ES-I3 (cell line): Measurements from ENCODE around the gene ZDHHC20.
A peak's percentile ranks its signal among the peaks of the same experiment; 100 is the strongest.

ENCODE experiments used
- H3K36me3 ChIP-seq: 2 replicates; pipeline ENCODE4 v1.6.1; 2013; ENCODE audit warnings: mild to moderate bottlenecking, low read length, control low read depth, moderate library complexity; ENCODE audit not compliant: insufficient read depth
- H3K4me1 ChIP-seq: 2 replicates; pipeline ENCODE4 v1.6.1; 2013; ENCODE audit warnings: mild to moderate bottlenecking, control low read depth, low read length; ENCODE audit not compliant: insufficient read depth
- H3K9ac ChIP-seq: 2 replicates; pipeline ENCODE4 v1.6.1; 2013; ENCODE audit warnings: low read depth, mild to moderate bottlenecking, low read length, moderate library complexity
- H3K9me3 ChIP-seq: 2 replicates; pipeline ENCODE4 v1.6.1; 2013; ENCODE audit warnings: mild to moderate bottlenecking, low read length, moderate library complexity; ENCODE audit not compliant: control insufficient read depth, insufficient read depth

Gene ZDHHC20

DNA sequence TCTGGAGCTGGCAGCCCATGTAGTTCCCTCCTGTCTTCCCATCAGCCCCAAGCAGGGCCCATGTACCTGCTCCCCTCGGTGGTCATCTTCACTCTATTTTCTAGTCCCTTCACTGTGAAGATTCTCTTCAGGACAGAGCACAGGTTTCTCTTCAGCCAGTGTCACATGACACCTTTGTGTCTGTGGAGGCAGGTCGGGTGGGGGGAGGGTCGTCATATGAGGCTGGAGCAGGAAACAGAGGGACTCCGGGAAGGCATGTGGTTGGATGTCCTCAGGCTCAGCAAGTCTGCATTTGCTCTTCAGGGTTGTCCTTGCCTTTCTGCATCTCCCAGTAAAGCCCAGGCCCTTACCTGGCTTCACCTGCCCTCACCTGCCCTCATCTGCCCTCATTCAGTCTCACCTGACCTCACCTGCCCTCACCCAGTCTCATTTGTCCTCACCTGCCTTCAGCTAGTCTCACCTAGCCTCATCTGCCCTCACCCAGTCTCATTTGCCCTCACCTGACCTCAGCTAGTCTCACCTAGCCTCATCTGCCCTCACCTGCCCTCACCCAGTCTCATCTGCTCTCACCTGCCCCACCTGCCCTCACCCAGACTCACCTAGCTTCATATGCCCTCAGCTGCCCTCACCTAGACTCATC is 120.3 kb downstream of the ZDHHC20 start:
- Histone ChIP-seq H3K36me3 (no peaks in the 10 kb centered on the region), H3K9me3 (no peaks in the 10 kb centered on the region; the same call in 1 of the 2 replicates), H3K9ac (no peak overlapping the region), H3K4me1 (peaks cover 14% of the 10 kb centered on the region; the same call in 1 of the 2 replicates)

DNA sequence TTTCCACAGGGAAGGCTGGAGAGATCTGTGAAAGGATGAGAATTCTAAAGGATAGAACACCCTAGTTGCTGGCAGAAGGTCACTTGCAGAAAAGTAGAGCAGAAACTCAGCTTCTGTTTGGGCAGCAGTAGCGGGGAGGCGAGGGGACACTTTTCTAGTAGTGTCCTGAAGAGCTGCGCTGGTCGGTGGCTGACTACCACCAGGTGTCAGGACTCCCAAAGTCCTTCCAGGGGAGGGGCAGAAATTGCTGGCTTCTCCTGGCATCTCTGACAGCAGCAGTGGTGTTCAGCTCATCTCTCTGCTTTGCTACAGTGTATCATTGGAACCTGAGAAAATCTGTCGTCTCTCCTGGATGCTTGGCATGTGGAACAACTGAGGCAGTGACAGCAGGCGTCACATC is 120.9 kb downstream of the ZDHHC20 start:
- peaks cover 14% of the 10 kb centered on the region; the same call in 1 of the 2 replicates for H3K4me1 ChIP-seq
- H3K9me3 ChIP-seq: no peaks in the 10 kb centered on the region; the same call in 1 of the 2 replicates
- H3K36me3 ChIP-seq: no peaks in the 10 kb centered on the region
- H3K9ac ChIP-seq: no peak overlapping the region

DNA sequence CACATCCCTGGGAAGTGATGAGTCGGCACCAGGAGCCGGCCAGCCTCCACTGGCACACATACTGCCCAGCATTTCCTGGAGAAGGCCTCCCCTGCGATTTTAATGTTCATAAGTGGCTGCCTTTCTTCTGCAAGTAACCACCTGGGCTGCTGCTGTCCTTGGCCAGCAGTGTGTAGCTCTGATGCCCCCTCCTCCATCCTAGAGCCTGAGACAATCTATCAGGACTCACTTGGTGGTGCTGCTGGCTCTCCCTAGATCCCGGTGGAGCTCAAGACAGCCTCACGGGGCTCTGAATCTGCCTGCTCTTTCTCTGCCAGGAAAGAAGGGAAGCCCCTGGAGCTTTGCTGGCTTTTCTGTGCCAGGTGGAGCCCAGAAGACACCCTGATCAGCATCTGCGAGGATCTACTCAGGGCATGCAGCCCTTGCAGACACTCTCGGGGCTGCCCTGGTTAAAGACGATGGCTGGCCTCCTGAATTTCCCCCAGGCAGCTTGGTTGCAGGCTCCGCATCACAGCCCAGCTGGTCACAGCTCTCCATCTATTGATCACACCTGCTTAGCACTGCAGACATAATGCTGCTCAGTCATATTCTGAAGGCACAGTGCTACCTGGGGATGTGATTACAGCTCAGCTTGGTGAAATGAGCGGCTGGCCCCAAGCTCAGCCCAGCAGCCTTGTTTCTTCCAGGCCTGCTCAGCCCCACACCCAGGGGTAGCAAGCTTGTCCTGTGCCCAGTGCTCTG is 122.3 kb downstream of the ZDHHC20 start:
- Histone ChIP-seq H3K4me1 (peaks cover 14% of the 10 kb centered on the region; the same call in 1 of the 2 replicates), H3K9me3 (no peaks in the 10 kb centered on the region; the same call in 1 of the 2 replicates), H3K9ac (no peak overlapping the region), H3K36me3 (no peaks in the 10 kb centered on the region)

DNA sequence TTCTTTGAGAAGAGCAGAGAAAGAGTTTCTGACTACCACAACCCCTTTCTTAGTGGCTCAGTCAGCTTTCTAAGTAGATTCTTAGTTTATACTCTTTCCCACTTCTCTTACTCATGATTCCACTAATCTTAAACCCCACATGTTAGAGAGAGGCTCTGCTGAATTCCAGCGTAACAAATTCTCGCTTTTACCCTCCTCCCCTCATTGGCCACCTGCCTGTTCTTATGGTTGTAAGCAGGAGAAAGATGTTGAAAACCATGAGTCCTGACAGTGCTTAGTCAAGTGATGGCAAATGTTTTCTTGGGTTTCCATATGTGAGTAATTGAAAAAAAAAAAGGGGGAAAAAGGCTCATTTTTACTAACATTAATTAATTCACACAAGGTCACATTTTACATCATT is 125.9 kb downstream of the ZDHHC20 start:
- Histone ChIP-seq H3K9me3 (no peaks in the 10 kb centered on the region; the same call in 1 of the 2 replicates), H3K9ac (no peak overlapping the region), H3K4me1 (peaks cover 16% of the 10 kb centered on the region), H3K36me3 (no peaks in the 10 kb centered on the region)

DNA sequence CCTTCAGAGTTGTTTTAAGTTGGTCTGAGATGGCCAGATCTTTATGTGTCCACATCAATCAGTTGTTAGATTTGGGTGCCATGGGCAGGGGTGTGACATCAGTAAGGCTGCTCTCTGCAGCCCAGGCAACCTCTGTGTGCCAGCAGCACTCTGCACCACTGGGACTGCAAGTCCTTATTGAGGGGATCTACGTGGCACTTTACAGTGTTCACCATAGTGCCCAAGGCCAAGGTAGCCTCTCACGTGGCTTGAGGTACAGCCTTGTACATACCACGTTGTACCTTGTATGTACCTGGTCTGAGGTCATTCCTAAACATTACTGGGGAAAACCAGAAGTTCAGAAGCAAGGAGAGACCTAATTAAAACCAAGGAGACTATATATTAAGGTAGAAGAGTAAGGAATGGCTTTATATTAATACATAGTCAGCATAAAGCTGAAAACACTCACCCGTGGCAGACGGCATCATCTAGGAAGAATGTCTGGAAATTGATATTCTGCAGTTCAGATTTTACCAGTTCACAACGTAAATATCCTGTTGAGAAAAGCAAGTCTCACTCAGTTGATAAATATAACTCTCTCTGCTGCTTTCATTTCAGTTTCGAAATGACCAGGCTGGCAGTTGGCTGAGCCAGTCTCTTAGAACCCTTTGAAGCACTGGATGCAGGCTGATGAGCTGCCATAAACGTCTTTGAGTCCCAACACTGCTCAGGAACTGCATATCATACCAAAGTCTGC is 128.8 kb downstream of the ZDHHC20 start:
- Histone ChIP-seq H3K9ac (no peak overlapping the region), H3K36me3 (no peaks in the 10 kb centered on the region), H3K4me1 (peaks cover 21% of the 10 kb centered on the region), H3K9me3 (no peaks in the 10 kb centered on the region; the same call in 1 of the 2 replicates)

DNA sequence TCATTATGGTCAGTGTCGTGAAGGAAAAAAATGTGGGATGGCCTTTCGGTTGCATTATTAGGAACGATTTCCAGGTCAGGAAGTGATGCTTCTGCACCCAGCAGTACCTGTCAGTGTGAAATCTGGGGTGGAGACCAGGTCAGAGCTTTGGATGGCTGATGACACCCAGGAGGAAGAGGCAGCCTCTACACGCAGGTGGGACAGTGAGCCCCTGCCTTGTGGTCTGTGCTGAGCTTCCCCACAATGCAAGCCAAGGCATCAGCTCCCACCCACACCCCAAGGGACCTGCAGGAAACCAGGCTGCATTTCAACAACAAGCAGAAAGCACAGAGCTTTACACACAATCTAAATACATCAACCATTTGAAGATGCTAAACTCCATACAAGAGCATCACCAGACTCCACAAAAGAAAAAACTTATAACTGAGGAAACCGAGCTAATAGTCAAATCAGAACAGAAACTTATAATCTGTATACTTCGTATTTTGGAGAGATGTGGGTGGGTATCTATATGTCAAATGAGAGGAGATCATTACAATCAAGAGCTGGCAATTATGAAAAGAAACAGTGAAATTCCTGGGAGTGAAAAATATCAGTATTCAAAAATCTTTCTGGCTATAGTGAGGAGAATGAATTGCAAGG is 130.1 kb downstream of the ZDHHC20 start:
- H3K9me3 ChIP-seq: no peaks in the 10 kb centered on the region
- H3K36me3 ChIP-seq: no peaks in the 10 kb centered on the region
- H3K9ac ChIP-seq: no peak overlapping the region
- H3K4me1 ChIP-seq: peaks cover 21% of the 10 kb centered on the region

DNA sequence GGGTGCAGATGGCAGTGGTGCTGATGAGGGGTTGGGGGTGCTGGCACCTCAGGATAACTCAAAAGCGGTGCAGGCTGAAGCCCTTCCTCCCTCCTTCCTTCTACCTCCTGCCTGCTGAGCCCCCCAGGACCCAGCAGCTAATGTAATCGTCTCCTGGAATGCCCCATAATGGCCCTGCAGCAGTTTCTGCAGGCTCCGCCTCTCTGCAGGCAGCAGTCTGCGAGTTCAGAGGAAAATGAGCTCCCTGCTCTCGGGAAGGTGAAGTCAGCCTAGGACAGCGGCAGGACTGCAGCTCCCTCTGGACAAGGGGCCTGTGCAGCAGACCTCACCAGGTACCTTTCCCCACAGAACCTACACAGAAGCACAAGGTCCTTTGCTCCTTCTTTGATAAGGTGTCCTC is 130.9 kb downstream of the ZDHHC20 start:
- H3K36me3 ChIP-seq: no peaks in the 10 kb centered on the region
- no peaks in the 10 kb centered on the region for H3K9me3 ChIP-seq
- H3K4me1 ChIP-seq: peaks cover 21% of the 10 kb centered on the region
- H3K9ac ChIP-seq: no peak overlapping the region

DNA sequence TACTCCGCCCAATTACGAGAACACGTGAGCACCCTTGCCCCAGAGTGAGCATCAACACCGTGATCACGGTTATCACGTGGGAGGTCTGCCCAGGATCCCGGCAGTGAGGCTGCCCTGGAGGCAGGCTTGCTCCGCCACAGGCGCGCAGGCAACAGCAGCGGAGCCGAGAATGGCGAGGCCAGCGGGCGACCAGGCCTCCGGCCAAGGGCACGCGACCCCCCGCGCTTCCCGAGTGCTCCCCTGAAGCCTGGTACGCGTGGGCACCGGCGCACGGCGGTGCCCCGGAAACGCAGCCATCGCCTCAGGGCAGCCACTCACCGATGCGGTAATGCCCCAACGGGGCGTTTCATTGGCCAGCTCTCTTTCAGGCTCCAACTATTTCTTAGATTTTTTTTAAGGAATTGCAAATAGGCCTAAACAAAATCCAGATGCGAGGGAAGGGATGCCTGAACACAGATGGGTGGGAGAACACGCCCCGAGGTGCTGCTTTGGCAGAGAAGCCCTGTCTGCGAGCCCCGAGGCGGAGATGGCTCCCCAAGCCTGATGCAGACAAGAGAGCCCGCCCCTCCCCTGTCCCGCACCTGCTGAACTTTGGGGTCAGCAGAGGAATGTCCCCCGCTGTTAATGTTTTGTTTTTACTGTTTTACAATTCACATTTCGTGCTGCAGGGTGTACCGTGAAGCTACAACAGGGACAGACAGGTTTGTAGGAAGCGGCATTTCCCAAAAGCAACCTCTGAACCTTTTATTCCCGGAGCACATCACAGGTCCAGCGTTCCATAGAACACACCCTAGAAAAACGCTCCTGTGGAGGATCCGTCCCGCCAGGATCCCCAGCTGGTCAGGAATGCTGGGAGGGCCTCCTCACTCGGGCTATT is 132.7 kb downstream of the ZDHHC20 start:
- no peaks in the 10 kb centered on the region for H3K36me3 ChIP-seq
- peaks cover 21% of the 10 kb centered on the region for H3K4me1 ChIP-seq
- peak overlapping the region; percentile 70 for H3K9ac ChIP-seq
- H3K9me3 ChIP-seq: no peaks in the 10 kb centered on the region

DNA sequence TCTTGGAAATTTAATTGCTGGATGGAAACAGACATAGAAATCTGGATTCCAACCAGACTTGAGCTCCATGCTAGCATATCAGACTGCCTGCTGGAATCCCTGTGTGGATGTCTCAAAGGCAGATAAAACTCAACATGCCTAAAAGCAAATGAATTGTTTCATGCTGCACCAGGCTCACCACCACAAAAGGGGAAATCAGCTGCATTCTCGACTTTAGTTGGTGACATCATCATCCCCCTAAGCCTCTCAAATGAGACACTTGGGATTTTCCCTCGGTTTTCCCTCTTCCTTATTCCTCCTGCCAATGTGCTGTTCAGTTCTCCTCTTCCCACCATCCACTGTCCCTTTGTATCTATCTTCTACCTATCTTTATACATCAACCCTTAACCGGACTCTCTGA is 134.3 kb downstream of the ZDHHC20 start:
- peaks cover 21% of the 10 kb centered on the region for H3K4me1 ChIP-seq
- no peak overlapping the region for H3K9ac ChIP-seq
- H3K9me3 ChIP-seq: no peaks in the 10 kb centered on the region
- H3K36me3 ChIP-seq: no peaks in the 10 kb centered on the region

DNA sequence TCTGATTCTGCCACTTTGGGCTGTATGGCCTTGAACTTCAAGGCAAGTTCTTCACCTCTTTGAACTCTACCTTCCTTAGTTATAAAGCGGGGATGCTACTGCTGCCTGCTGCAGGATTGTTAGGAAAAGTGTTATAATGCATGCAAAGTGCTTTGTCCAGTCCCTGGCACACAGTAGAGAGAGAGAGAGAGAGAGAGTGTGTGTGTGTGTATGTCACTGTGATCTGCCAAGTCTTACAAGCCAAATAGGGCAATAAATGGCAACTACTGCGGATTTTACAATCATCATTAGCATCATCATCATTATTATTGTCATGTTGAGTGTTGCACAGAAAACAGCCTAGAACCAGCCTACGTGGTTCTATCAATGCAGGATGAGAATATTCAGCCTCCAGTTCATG is 136.1 kb downstream of the ZDHHC20 start:
- H3K9ac ChIP-seq: no peak overlapping the region
- peaks cover 9% of the 10 kb centered on the region for H3K4me1 ChIP-seq
- no peaks in the 10 kb centered on the region for H3K9me3 ChIP-seq
- H3K36me3 ChIP-seq: no peaks in the 10 kb centered on the region
